ENCODE results near the gene PSMD5. TPM values are rescaled to one million over a fixed set of nuclear protein-coding genes. Genes with fewer than 3 reads are reported as not detected.

The PSMD5 gene
- polyA plus RNA-seq, 1 of the 3 experiments (the other 2 are of a cell fraction), result 13.7 TPM

- Histone ChIP-seq H4K20me1 (ENCODE audit: insufficient read depth) (0 out of 2 replicates have a peak, but pooled peaks cover 4% of the 10 kb centered on the region), H2AFZ (ENCODE audit: low read depth) (no peak overlapping the region), H3K4me2 (no peak overlapping the region), H3K27me3 (ENCODE audit: insufficient read depth) (no peaks in the 10 kb centered on the region), H3K79me2 (ENCODE audit: insufficient read depth) (peaks cover 96% of the 10 kb centered on the region), H3K4me1 (ENCODE audit: control insufficient read depth in 1 of 2, insufficient read depth in 2 of 2, low read depth in 1 of 2, low read length in 1 of 2) (no peaks in the 10 kb centered on the region; a peak in 1 of 4 replicates), H3K27ac (ENCODE audit: low read depth in 2 of 2, low read length in 1 of 2) (no peak overlapping the region), H3K36me3 (replicated peaks in 1 of 2; ENCODE audit: control insufficient read depth in 1 of 2, insufficient read depth in 2 of 2, low read length in 1 of 2) (peaks cover 43 to 46% of the 10 kb centered on the region in 2 experiments), H3K9ac (no peak overlapping the region), H3K9me2 (no peaks in the 10 kb centered on the region), H3K9me3 (no peaks in the 10 kb centered on the region), H3F3A (replicated peaks; ENCODE audit: insufficient read depth) (no peaks in the 10 kb centered on the region), H3K4me3 (ENCODE audit: low read depth in 2 of 2, low read length in 1 of 2) (no peak overlapping the region)
- POLR2A ChIA-PET, result no interaction called here
- TF ChIP-seq SIN3A (IDR thresholded peaks at IDR 0.05; ENCODE audit: borderline replicate concordance, low read depth, low read length), result no peak
- TF ChIP-seq MXI1 (IDR thresholded peaks at IDR 0.05; ENCODE audit: low read depth, low read length), result no peak
- no peak for TF ChIP-seq POLR2AphosphoS5 (IDR thresholded peaks at IDR 0.05; ENCODE audit: low read depth, low read length)
- no peak for TF ChIP-seq EZH2phosphoT487 (IDR thresholded peaks at IDR 0.05; ENCODE audit: borderline replicate concordance, low read depth)
- no peak for TF ChIP-seq FOSL2 (IDR thresholded peaks at IDR 0.05; ENCODE audit: borderline replicate concordance, low read depth)
- TF ChIP-seq, protein P1, sequence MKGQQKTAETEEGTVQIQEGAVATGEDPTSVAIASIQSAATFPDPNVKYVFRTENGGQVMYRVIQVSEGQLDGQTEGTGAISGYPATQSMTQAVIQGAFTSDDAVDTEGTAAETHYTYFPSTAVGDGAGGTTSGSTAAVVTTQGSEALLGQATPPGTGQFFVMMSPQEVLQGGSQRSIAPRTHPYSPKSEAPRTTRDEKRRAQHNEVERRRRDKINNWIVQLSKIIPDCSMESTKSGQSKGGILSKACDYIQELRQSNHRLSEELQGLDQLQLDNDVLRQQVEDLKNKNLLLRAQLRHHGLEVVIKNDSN (IDR thresholded peaks at IDR 0.05; ENCODE audit: borderline replicate concordance, low read depth), result no peak
- DNase-seq, result no peak
- CTCF ChIA-PET, result no interaction called here
- WGBS (ENCODE audit: low lambda C conversion rate), result 86% methylated on average over 2 of the region's 2 CpGs
These were observed 59.1 kb downstream of the PSMD5 start for GRCh38 chr9:120783602-120784047.

GRCh38 chr9:120781236-120781635 is 61.5 kb downstream of the PSMD5 start:
- Histone ChIP-seq H3K79me2 (ENCODE audit: insufficient read depth) (peaks cover 79% of the 10 kb centered on the region), H3K9me2 (no peaks in the 10 kb centered on the region), H3K27ac (ENCODE audit: low read depth in 2 of 2, low read length in 1 of 2) (no peak overlapping the region), H4K20me1 (ENCODE audit: insufficient read depth) (0 out of 2 replicates have a peak, but pooled peaks cover 4% of the 10 kb centered on the region), H3F3A (replicated peaks; ENCODE audit: insufficient read depth) (no peaks in the 10 kb centered on the region), H3K9me3 (no peaks in the 10 kb centered on the region), H3K9ac (no peak overlapping the region), H2AFZ (ENCODE audit: low read depth) (no peak overlapping the region), H3K27me3 (ENCODE audit: insufficient read depth) (no peaks in the 10 kb centered on the region), H3K4me2 (no peak overlapping the region), H3K4me1 (ENCODE audit: control insufficient read depth in 1 of 2, insufficient read depth in 2 of 2, low read depth in 1 of 2, low read length in 1 of 2) (no peaks in the 10 kb centered on the region), H3K4me3 (ENCODE audit: low read depth in 2 of 2, low read length in 1 of 2) (no peak overlapping the region), H3K36me3 (replicated peaks in 1 of 2; ENCODE audit: control insufficient read depth in 1 of 2, insufficient read depth in 2 of 2, low read length in 1 of 2) (peaks cover 38 to 51% of the 10 kb centered on the region in 2 experiments)
- 98% methylated on average over 2 of the region's 2 CpGs for WGBS (ENCODE audit: low lambda C conversion rate)
- no peak for DNase-seq
- ChIA-PET CTCF (interaction anchor here (2.3 kb wide), 1 partner anchor 161 kb away, joined by 7 read pairs; no protein-coding TSS in a partner anchor), POLR2A (no interaction called here)
- TF ChIP-seq TAF1 (IDR thresholded peaks at IDR 0.05; ENCODE audit: borderline replicate concordance, low read depth, low read length), result no peak
- no peak for TF ChIP-seq RAD21 (IDR thresholded peaks at IDR 0.05; ENCODE audit: low read length)
- no peak for TF ChIP-seq RCOR1 (IDR thresholded peaks at IDR 0.05; ENCODE audit: low read length)
- TF ChIP-seq GATA2 (CRISPR knock-in tag; IDR thresholded peaks at IDR 0.05), result no peak
- TF ChIP-seq, protein P2, sequence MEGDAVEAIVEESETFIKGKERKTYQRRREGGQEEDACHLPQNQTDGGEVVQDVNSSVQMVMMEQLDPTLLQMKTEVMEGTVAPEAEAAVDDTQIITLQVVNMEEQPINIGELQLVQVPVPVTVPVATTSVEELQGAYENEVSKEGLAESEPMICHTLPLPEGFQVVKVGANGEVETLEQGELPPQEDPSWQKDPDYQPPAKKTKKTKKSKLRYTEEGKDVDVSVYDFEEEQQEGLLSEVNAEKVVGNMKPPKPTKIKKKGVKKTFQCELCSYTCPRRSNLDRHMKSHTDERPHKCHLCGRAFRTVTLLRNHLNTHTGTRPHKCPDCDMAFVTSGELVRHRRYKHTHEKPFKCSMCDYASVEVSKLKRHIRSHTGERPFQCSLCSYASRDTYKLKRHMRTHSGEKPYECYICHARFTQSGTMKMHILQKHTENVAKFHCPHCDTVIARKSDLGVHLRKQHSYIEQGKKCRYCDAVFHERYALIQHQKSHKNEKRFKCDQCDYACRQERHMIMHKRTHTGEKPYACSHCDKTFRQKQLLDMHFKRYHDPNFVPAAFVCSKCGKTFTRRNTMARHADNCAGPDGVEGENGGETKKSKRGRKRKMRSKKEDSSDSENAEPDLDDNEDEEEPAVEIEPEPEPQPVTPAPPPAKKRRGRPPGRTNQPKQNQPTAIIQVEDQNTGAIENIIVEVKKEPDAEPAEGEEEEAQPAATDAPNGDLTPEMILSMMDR (IDR thresholded peaks at IDR 0.05), result no peak
- TF ChIP-seq POLR2AphosphoS5 (IDR thresholded peaks at IDR 0.05; ENCODE audit: low read depth, low read length), result no peak
- no peak for TF ChIP-seq MAX (IDR thresholded peaks at IDR 0.05; ENCODE audit: low read depth)
- no peak for TF ChIP-seq TCF12 (IDR thresholded peaks at IDR 0.05)
- no peak for TF ChIP-seq RXRA (IDR thresholded peaks at IDR 0.05; ENCODE audit: borderline replicate concordance, low read depth)
- no peak for TF ChIP-seq EZH2phosphoT487 (IDR thresholded peaks at IDR 0.05; ENCODE audit: borderline replicate concordance, low read depth)
- TF ChIP-seq MEF2A (IDR thresholded peaks at IDR 0.05; ENCODE audit: borderline replicate concordance, low read depth), result no peak
- TF ChIP-seq TEAD4 (IDR thresholded peaks at IDR 0.05; ENCODE audit: borderline replicate concordance, insufficient read depth), result no peak
- no peak for TF ChIP-seq EP300 (IDR thresholded peaks at IDR 0.05; ENCODE audit: borderline replicate concordance in 1 of 2, low read depth in 1 of 2, low read length in 1 of 2)
- no peak for TF ChIP-seq PBX3 (IDR thresholded peaks at IDR 0.05)
- TF ChIP-seq, protein P3, sequence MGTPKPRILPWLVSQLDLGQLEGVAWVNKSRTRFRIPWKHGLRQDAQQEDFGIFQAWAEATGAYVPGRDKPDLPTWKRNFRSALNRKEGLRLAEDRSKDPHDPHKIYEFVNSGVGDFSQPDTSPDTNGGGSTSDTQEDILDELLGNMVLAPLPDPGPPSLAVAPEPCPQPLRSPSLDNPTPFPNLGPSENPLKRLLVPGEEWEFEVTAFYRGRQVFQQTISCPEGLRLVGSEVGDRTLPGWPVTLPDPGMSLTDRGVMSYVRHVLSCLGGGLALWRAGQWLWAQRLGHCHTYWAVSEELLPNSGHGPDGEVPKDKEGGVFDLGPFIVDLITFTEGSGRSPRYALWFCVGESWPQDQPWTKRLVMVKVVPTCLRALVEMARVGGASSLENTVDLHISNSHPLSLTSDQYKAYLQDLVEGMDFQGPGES (IDR thresholded peaks at IDR 0.05; ENCODE audit: low read depth, low read length), result no peak
- TF ChIP-seq YY1 (IDR thresholded peaks at IDR 0.05; ENCODE audit: low read depth), result no peak

All from SK-N-SH (cell line).